HG02642 (cell line): ENCODE measurements around the gene PECR.
A peak's percentile ranks its signal among the peaks of the same experiment; 100 is the strongest.
"Not testable (repeated sequence)": the region's sequence is repeated elsewhere in the genome, so short reads cannot be mapped to it uniquely, and the experiment has no call there.

ENCODE experiments used
- ATAC-seq: cut with Tn5 transposase; IDR thresholded peaks from one replicate; pipeline ENCODE4 v1.9.1; 2021; ENCODE audit warnings: mild to moderate bottlenecking; ENCODE audit not compliant: unreplicated experiment, poor library complexity

PECR gene

GRCh38 chr2:216006164-216006663, 75.4 kb downstream of the PECR start:
- peak; percentile 52 for ATAC-seq

GRCh38 chr2:216004697-216005283, 76.8 kb downstream of the PECR start:
- peak; percentile 35 for ATAC-seq

GRCh38 chr2:216003876-216004696, 77.5 kb downstream of the PECR start:
- no peak for ATAC-seq

- ATAC-seq: no peak
These were observed 78.9 kb downstream of the PECR start for GRCh38 chr2:216002693-216003092.

GRCh38 chr2:216002101-216002678, 79.4 kb downstream of the PECR start:
- ATAC-seq: no peak

GRCh38 chr2:216001216-216002100, 80.2 kb downstream of the PECR start:
- peak; percentile 24 for ATAC-seq

GRCh38 chr2:215998636-215999035, 83.0 kb downstream of the PECR start:
- ATAC-seq: no peak

- no peak for ATAC-seq
These were observed 84.4 kb downstream of the PECR start for GRCh38 chr2:215997219-215997618.

GRCh38 chr2:215994911-215995310, 86.7 kb downstream of the PECR start:
- ATAC-seq: no peak

- ATAC-seq: not testable (repeated sequence)
These were observed 92.9 kb downstream of the PECR start for GRCh38 chr2:215988556-215989207.
